ENCODE results near the gene CERCAM. TPM values are rescaled to one million over a fixed set of nuclear protein-coding genes. Genes with fewer than 3 reads are reported as not detected.

CERCAM gene
- polyA plus RNA-seq, 2 of the 4 experiments (the other 2 are of a cell fraction) = 16.5 to 28.5 TPM

GRCh38 chr9:128429513-128430086, 8.9 kb downstream of the CERCAM start:
- no peak for DNase-seq (ENCODE audit: low read depth in 1 of 2, low spot score in 1 of 2)
- Histone ChIP-seq H3K27ac (no peak overlapping the region), H3K9me3 (no peaks in the 10 kb centered on the region), H3K4me1 (no peaks in the 10 kb centered on the region), H3K4me2 (no peak overlapping the region), H3K4me3 (no peak overlapping the region)
- CTCF ChIA-PET = interaction anchor here (0.7 to 12.4 kb wide), 9 partner anchors 8 to 304 kb away, joined by 3 to 171 read pairs (median 3); no protein-coding TSS in a partner anchor
- TF ChIP-seq MAX (IDR thresholded peaks at IDR 0.05) (no peak), RFX5 (IDR thresholded peaks at IDR 0.05) (no peak), POLR2A (IDR thresholded peaks at IDR 0.05; ENCODE audit: low read length) (no peak), CTCF (IDR thresholded peaks at IDR 0.05) (no peak)
- TF ChIP-seq, protein P1, sequence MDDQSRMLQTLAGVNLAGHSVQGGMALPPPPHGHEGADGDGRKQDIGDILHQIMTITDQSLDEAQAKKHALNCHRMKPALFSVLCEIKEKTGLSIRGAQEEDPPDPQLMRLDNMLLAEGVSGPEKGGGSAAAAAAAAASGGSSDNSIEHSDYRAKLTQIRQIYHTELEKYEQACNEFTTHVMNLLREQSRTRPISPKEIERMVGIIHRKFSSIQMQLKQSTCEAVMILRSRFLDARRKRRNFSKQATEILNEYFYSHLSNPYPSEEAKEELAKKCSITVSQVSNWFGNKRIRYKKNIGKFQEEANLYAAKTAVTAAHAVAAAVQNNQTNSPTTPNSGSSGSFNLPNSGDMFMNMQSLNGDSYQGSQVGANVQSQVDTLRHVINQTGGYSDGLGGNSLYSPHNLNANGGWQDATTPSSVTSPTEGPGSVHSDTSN (IDR thresholded peaks at IDR 0.05) = no peak
- TF ChIP-seq, protein P2, sequence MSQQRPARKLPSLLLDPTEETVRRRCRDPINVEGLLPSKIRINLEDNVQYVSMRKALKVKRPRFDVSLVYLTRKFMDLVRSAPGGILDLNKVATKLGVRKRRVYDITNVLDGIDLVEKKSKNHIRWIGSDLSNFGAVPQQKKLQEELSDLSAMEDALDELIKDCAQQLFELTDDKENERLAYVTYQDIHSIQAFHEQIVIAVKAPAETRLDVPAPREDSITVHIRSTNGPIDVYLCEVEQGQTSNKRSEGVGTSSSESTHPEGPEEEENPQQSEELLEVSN (IDR thresholded peaks at IDR 0.05; ENCODE audit: borderline replicate concordance, low read depth) = no peak
- WGBS (ENCODE audit: missing lambda C conversion rate) = 91% methylated on average over 13 of the region's 13 CpGs
- FAIRE-seq = no peak
- POLR2A ChIA-PET = no interaction called here
- ATAC-seq = no peak

- ChIA-PET POLR2A (no interaction called here), CTCF (interaction anchor here (1.5 kb wide), 1 partner anchor 22 kb away, joined by 3 read pairs; no protein-coding TSS in a partner anchor)
- 91% methylated on average over 8 of the region's 8 CpGs for WGBS (ENCODE audit: missing lambda C conversion rate)
- Histone ChIP-seq H3K4me3 (no peak overlapping the region), H3K4me2 (no peak overlapping the region), H3K4me1 (no peaks in the 10 kb centered on the region), H3K9me3 (no peaks in the 10 kb centered on the region), H3K27ac (no peak overlapping the region)
- ATAC-seq = no peak
- no peak for FAIRE-seq
- TF ChIP-seq CHD4 (IDR thresholded peaks at IDR 0.05; ENCODE audit: borderline replicate concordance) (no peak), TP53 (CRISPR knock-in tag; IDR thresholded peaks at IDR 0.05) (no peak), NPAS2 (CRISPR knock-in tag; IDR thresholded peaks at IDR 0.05; ENCODE audit: borderline replicate concordance) (no peak), EP300 (IDR thresholded peaks at IDR 0.05) (no peak), EHMT2 (IDR thresholded peaks at IDR 0.05; ENCODE audit: low read depth) (no peak), HES2 (IDR thresholded peaks at IDR 0.05) (no peak), HOXB13 (CRISPR knock-in tag; IDR thresholded peaks at IDR 0.05; ENCODE audit: low read depth) (no peak), MAZ (IDR thresholded peaks at IDR 0.05; ENCODE audit: borderline replicate concordance, low read depth, low read length) (no peak), FOSB (CRISPR knock-in tag; IDR thresholded peaks at IDR 0.05) (no peak), POLR2A (IDR thresholded peaks at IDR 0.05; ENCODE audit: low read length) (no peak), PHF8 (IDR thresholded peaks at IDR 0.05; ENCODE audit: borderline replicate concordance, low read depth) (no peak)
- no peak for DNase-seq (ENCODE audit: low read depth in 1 of 2, low spot score in 1 of 2)
Observed at GRCh38 chr9:128431207-128431606, 10.6 kb downstream of the CERCAM start.

DNA sequence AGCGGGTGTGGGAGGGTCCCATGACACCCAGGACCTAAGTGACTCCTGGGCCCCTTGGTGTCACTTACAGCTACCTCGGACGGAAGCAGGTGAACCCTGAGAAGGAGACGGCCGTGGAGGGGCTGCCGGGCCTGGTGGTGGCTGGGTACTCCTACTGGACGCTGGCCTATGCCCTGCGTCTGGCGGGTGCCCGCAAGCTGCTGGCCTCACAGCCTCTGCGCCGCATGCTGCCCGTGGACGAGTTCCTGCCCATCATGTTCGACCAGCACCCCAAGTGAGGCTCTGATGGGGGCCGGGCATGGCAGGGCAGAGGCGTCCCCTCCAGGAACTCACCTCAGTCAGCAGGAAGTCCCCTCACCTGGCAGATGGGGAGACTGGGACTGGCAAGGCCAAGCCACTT, 13.7 kb downstream of the CERCAM start:
- DNase-seq (ENCODE audit: low read depth in 1 of 2, low spot score in 1 of 2) (no peak), ATAC-seq (no peak), FAIRE-seq (no peak)
- Histone ChIP-seq H3K4me2 (no peak overlapping the region), H3K9me3 (no peaks in the 10 kb centered on the region), H3K27ac (no peak overlapping the region), H3K4me3 (no peak overlapping the region), H3K4me1 (peaks cover 3% of the 10 kb centered on the region; the same call in 2 of the 3 replicates)
- POLR2A ChIA-PET = interaction anchor here (0.9 kb wide), 1 partner anchor 130 kb away, joined by 3 read pairs; no protein-coding TSS in a partner anchor
- CTCF ChIA-PET = interaction anchor here (1.1 to 12.4 kb wide), 3 partner anchors 8 to 19 kb away, joined by 3 to 171 read pairs (median 7); partner anchors contain the start of gene CERCAM
- 93% methylated on average over 17 of the region's 17 CpGs for WGBS (ENCODE audit: missing lambda C conversion rate)
- TF ChIP-seq KDM5A (IDR thresholded peaks at IDR 0.05) (no peak), ELK1 (IDR thresholded peaks at IDR 0.05; ENCODE audit: low read depth, low read length) (no peak), CBX2 (IDR thresholded peaks at IDR 0.05; ENCODE audit: borderline replicate concordance, low read depth) (no peak), RNF2 (IDR thresholded peaks at IDR 0.05; ENCODE audit: borderline replicate concordance, low read depth) (no peak), RCOR1 (IDR thresholded peaks at IDR 0.05; ENCODE audit: low read depth, low read length) (no peak), CEBPB (IDR thresholded peaks at IDR 0.05) (no peak), FOSB (CRISPR knock-in tag; IDR thresholded peaks at IDR 0.05) (no peak), JUNB (IDR thresholded peaks at IDR 0.05) (no peak), TP53 (CRISPR knock-in tag; IDR thresholded peaks at IDR 0.05) (no peak), TFCP2L1 (CRISPR knock-in tag; IDR thresholded peaks at IDR 0.05) (no peak), EHMT2 (IDR thresholded peaks at IDR 0.05; ENCODE audit: low read depth) (no peak), MAFK (IDR thresholded peaks at IDR 0.05; ENCODE audit: partially characterized antibody) (no peak), ZNF302 (CRISPR knock-in tag; IDR thresholded peaks at IDR 0.05) (no peak), HES2 (IDR thresholded peaks at IDR 0.05) (no peak)
- TF ChIP-seq, protein P3, sequence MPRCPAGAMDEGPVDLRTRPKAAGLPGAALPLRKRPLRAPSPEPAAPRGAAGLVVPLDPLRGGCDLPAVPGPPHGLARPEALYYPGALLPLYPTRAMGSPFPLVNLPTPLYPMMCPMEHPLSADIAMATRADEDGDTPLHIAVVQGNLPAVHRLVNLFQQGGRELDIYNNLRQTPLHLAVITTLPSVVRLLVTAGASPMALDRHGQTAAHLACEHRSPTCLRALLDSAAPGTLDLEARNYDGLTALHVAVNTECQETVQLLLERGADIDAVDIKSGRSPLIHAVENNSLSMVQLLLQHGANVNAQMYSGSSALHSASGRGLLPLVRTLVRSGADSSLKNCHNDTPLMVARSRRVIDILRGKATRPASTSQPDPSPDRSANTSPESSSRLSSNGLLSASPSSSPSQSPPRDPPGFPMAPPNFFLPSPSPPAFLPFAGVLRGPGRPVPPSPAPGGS (IDR thresholded peaks at IDR 0.05) = no peak
